Measurements from ENCODE around the gene S100A16.
A peak's percentile ranks its signal among the peaks of the same experiment; 100 is the strongest.
"Not testable (repeated sequence)": the region's sequence is repeated elsewhere in the genome, so short reads cannot be mapped to it uniquely, and the experiment has no call there.

The S100A16 gene

DNA sequence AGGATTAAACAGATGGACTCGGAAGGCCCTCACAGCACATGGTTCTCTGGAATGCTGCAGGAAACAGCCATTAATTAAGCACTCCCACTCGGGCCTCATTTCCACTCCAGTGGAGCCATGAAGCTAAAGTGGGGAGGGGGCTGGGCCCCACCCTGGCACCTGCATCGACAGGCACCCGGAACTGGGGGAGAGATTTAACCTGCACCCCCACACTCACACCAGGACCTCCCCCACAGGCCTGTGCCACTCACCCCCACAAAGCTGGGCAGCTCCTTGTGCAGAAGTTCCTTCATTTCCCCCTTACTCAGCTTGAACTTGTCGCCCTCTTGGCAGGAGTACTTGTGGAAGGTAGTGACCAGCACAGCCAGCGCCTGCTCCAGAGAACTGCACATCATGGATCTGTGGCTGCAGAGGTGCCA is 49.4 kb downstream of the S100A16 start:
- Histone ChIP-seq H3K4me3 (ENCODE audit: low read depth, low read length) (no peak overlapping the region), H3K27me3 (ENCODE audit: insufficient read depth, low read depth, severe bottlenecking) (no peaks in the 10 kb centered on the region), H3K9me3 (ENCODE audit: severe bottlenecking) (no peaks in the 10 kb centered on the region), H3K36me3 (no peaks in the 10 kb centered on the region), H3K27ac (peak overlapping the region; percentile 94)
- TF ChIP-seq, protein P1, sequence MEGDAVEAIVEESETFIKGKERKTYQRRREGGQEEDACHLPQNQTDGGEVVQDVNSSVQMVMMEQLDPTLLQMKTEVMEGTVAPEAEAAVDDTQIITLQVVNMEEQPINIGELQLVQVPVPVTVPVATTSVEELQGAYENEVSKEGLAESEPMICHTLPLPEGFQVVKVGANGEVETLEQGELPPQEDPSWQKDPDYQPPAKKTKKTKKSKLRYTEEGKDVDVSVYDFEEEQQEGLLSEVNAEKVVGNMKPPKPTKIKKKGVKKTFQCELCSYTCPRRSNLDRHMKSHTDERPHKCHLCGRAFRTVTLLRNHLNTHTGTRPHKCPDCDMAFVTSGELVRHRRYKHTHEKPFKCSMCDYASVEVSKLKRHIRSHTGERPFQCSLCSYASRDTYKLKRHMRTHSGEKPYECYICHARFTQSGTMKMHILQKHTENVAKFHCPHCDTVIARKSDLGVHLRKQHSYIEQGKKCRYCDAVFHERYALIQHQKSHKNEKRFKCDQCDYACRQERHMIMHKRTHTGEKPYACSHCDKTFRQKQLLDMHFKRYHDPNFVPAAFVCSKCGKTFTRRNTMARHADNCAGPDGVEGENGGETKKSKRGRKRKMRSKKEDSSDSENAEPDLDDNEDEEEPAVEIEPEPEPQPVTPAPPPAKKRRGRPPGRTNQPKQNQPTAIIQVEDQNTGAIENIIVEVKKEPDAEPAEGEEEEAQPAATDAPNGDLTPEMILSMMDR (IDR thresholded peaks at IDR 0.05; ENCODE audit: low read depth, low read length): no peak
- peak; percentile 56 for DNase-seq

DNA sequence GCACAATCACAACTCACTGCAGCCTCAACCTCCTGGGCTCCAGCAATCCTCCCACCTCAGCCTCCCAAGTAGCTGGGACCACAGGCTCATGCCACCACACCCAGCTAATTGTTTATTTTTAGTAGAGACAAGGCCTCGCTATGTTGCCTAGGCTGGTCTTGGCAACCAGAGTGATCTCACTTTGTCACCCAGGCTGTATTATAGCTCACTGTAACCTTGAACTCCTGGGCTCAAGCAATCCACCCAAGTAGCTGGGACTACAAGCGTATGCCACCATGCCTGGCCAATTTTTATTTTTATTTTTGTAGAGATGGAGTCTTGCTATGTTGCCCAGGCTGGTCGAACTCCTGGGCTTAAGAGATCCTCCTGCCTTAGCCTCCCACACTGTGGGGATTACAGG is 50.9 kb downstream of the S100A16 start:
- H3K4me3 ChIP-seq (ENCODE audit: low read depth, low read length); H3K36me3 ChIP-seq; H3K9me3 ChIP-seq (ENCODE audit: severe bottlenecking); DNase-seq; H3K27me3 ChIP-seq (ENCODE audit: insufficient read depth, low read depth, severe bottlenecking); H3K27ac ChIP-seq: not testable (repeated sequence)

DNA sequence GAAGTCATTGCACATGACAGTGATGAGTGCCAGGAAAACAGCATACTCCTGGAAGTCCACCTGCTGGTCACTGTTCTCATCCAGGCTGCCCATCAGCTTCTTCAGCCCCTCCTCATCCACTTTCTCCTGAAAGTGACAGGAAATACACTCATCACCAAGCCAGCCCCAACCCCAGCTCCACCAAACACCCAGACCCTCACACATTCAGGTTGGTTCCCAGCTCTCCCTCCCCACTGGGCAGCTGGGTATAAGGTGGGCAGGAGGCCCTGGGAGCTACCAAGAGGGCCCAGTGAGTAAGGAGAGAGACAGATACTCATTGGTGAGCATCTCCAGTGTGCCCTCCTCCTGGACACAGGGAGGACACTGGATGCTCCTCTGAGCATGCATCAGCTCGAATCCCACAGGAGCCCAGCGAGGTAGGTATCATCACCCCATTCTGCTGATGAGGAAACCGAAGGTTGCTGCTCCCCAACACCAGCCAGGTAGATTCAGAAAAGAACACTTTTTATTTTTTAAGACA is 51.4 kb downstream of the S100A16 start:
- H3K4me3 ChIP-seq (ENCODE audit: low read depth, low read length): no peak overlapping the region
- H3K9me3 ChIP-seq (ENCODE audit: severe bottlenecking): no peaks in the 10 kb centered on the region
- no peaks in the 10 kb centered on the region for H3K36me3 ChIP-seq
- TF ChIP-seq, protein P1 (IDR thresholded peaks at IDR 0.05; ENCODE audit: low read depth, low read length): 0 out of 2 replicates have a peak, but pooled peaks have one; percentile 26
- no peak overlapping the region for H3K27ac ChIP-seq
- no peak for DNase-seq
- no peaks in the 10 kb centered on the region for H3K27me3 ChIP-seq (ENCODE audit: insufficient read depth, low read depth, severe bottlenecking)

DNA sequence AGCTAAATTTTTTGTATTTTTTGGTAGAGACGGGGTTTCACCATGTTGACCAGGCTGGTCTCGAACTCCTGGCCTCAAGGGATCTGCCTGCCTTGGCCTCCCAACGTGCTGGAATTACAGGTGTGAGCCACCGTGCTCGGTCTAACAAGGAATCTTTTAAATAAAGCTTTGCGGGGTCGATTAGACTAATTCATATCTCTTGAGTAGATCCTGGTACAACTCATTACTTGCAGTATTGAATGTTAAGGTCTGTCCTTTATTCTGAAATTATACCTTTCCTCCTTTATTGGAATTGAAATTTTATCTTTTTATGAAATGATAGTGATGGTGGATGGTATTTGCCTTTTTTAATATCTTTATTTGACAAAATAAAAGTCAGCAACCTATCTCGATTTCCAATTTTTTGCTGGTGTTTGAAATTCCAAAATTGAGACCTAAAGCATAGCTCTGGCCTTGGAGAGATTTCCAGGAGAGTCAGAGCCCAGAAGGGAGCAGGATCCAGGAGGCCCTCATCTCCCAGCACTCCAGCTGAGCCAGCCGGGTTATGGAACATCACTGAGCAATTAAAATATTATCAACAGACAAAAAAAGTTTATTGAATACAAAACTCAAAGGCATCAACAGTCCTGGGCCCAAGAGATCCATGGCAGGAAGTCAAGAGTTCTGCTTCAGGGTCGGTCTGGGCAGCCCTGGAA is 52.0 kb downstream of the S100A16 start:
- no peaks in the 10 kb centered on the region for H3K27me3 ChIP-seq (ENCODE audit: insufficient read depth, low read depth, severe bottlenecking)
- no peak for DNase-seq
- H3K36me3 ChIP-seq: no peaks in the 10 kb centered on the region
- no peaks in the 10 kb centered on the region for H3K9me3 ChIP-seq (ENCODE audit: severe bottlenecking)
- no peak overlapping the region for H3K4me3 ChIP-seq (ENCODE audit: low read depth, low read length)
- TF ChIP-seq, protein P1 (IDR thresholded peaks at IDR 0.05; ENCODE audit: low read depth, low read length): no peak
- H3K27ac ChIP-seq: no peak overlapping the region

DNA sequence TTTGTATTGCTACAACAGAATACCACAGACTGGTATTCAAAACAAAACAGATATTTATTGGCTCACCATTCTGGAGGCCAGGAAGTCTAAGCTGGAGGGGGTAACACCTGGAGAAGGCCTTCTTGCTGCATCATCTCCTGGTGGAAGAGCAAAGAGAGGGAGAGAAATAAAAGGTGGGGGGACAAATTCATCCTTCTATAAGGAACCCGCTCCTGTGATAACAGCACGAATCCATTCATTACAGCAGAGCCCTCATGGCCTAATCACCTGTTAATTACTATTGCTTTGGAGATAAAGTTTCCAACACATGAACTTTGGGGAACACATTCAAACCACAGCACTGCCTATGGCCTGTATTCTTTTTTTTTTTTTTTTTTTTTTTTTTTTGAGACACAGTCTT is 52.7 kb downstream of the S100A16 start:
- H3K4me3 ChIP-seq (ENCODE audit: low read depth, low read length): no peak overlapping the region
- TF ChIP-seq, protein P1 (IDR thresholded peaks at IDR 0.05; ENCODE audit: low read depth, low read length): no peak
- no peaks in the 10 kb centered on the region for H3K27me3 ChIP-seq (ENCODE audit: insufficient read depth, low read depth, severe bottlenecking)
- no peak overlapping the region for H3K27ac ChIP-seq
- H3K9me3 ChIP-seq (ENCODE audit: severe bottlenecking): no peaks in the 10 kb centered on the region
- H3K36me3 ChIP-seq: no peaks in the 10 kb centered on the region
- no peak for DNase-seq

DNA sequence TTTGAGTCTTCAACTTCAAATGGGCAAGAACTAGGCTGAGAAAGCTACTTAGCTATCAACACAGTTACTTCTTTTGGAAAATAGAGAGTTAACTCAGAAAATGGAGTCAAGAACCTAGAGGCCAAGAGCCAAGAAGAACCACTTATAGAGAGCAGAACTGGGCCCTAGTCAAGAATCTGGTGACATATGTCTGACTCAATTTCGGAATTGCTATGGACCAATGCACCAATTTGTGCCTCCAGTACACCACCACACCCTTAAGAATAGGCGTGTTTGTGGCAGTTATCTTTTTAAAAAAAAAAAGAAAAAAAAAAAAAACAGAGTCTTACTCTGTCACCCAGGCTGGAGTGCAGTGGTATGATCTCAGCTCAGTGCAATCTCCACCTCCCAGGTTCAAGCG is 55.1 kb downstream of the S100A16 start:
- Histone ChIP-seq H3K27me3 (ENCODE audit: insufficient read depth, low read depth, severe bottlenecking) (no peaks in the 10 kb centered on the region), H3K4me3 (ENCODE audit: low read depth, low read length) (no peak overlapping the region), H3K36me3 (no peaks in the 10 kb centered on the region), H3K9me3 (ENCODE audit: severe bottlenecking) (no peaks in the 10 kb centered on the region), H3K27ac (no peak overlapping the region)
- no peak for DNase-seq
- TF ChIP-seq, protein P1 (IDR thresholded peaks at IDR 0.05; ENCODE audit: low read depth, low read length): no peak

Data from WERI-Rb-1 (cell line).